AG09319 (cell line): ENCODE results near the gene TUBB8.
A peak's percentile ranks its signal among the peaks of the same experiment; 100 is the strongest.
"Not testable (repeated sequence)": the region's sequence is repeated elsewhere in the genome, so short reads cannot be mapped to it uniquely, and the experiment has no call there.

Experiments used
- DNase-seq: peaks from one replicate; pipeline ENCODE4 v3.0.0-alpha.2; 2010; ENCODE audit warnings: low read depth; ENCODE audit errors: extremely low read depth
- CTCF ChIP-seq: IDR thresholded peaks from 2 replicates; pipeline ENCODE4 v1.5.1; 2011; ENCODE audit warnings: low read depth, mild to moderate bottlenecking, inconsistent platforms, low read length, moderate library complexity

Gene TUBB8

GRCh38 chr10:80477-81105 lies 31.5 kb upstream of the TUBB8 start:
- DNase-seq = no peak
- no peak for TF ChIP-seq CTCF

GRCh38 chr10:79532-80215 lies 30.6 kb upstream of the TUBB8 start:
- DNase-seq = no peak
- TF ChIP-seq CTCF = no peak

GRCh38 chr10:78556-78955 lies 29.5 kb upstream of the TUBB8 start:
- DNase-seq = no peak

GRCh38 chr10:74266-74621 lies 25.1 kb upstream of the TUBB8 start:
- not testable (repeated sequence) for DNase-seq

More at GRCh38 chr10:78556-78955, 29.5 kb upstream of the TUBB8 start:
- no peak for TF ChIP-seq CTCF

- peak; percentile 57 for TF ChIP-seq CTCF
- DNase-seq = peak; percentile 5
Measured at GRCh38 chr10:73543-74265, 24.6 kb upstream of the TUBB8 start.

GRCh38 chr10:68156-68555 lies 19.1 kb upstream of the TUBB8 start:
- DNase-seq = not testable (repeated sequence)

- DNase-seq = not testable (repeated sequence)
Measured at GRCh38 chr10:49926-50325, 830 bp upstream of the TUBB8 start.

GRCh38 chr10:47864-48263 lies 1.2 kb downstream of the TUBB8 start:
- not testable (repeated sequence) for DNase-seq

- DNase-seq = not testable (repeated sequence)
Measured at GRCh38 chr10:13315-13635, 35.8 kb downstream of the TUBB8 start.

- not testable (repeated sequence) for DNase-seq
Measured at GRCh38 chr10:12444-13314, 36.4 kb downstream of the TUBB8 start.

- DNase-seq = not testable (repeated sequence)
Measured at GRCh38 chr10:11260-11659, 37.8 kb downstream of the TUBB8 start.

- DNase-seq = not testable (repeated sequence)
Measured at GRCh38 chr10:10261-10971, 38.7 kb downstream of the TUBB8 start.
